Prostate gland (tissue), 2 donors: Measurements from ENCODE around the gene SNRNP40.
"Not testable (repeated sequence)": the region's sequence is repeated elsewhere in the genome, so short reads cannot be mapped to it uniquely, and the experiment has no call there.

Source experiments
- CTCF ChIP-seq, 4 experiments: fragments of 200-600 bp in 2 of 4; fragments of 450-650 bp in 2 of 4; sonication (generic) in 2 of 4; IDR thresholded peaks; 1 replicate in 3 of 4; 2 replicates in 1 of 4; pipeline ENCODE4 v1.5.1; 2016 to 2019; ENCODE audit warnings: antibody characterized with exemption in 4 of 4, mild to moderate bottlenecking in 2 of 4, moderate library complexity in 2 of 4
- POLR2A ChIP-seq: fragments of 450-650 bp; IDR thresholded peaks from one replicate; pipeline ENCODE4 v1.6.1; 2016; ENCODE audit warnings: antibody characterized with exemption, mild to moderate bottlenecking

DNA sequence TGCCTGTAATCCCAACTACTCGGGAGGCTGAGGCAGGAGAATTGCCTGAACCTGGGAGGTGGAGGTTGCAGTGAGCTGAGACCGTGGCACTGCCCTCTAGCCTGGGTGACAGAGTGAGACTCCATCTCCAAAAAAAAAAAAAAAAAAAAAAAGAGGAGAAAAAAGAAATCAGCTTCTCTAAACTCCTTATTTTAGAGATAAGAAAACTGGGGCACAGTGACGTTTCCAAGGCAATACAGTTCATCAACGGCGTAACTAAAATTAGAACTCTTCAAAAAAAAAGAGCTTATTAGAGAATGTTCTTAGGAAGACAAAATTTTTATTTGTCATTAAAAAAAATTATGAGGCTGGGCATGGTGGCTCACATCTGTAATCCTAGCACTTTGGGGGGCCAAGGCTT, 34.2 kb downstream of the SNRNP40 start:
- TF ChIP-seq CTCF (IDR thresholded peaks at IDR 0.05); POLR2A: not testable (repeated sequence)
